Hepatocyte (in vitro differentiated cells): ENCODE measurements around the gene SIK2. TPM values are rescaled to one million over a fixed set of nuclear protein-coding genes. Genes with fewer than 3 reads are reported as not detected.

Experiments
- DNase-seq: peaks from one replicate; pipeline ENCODE4 v3.0.0-alpha.2; 2016; ENCODE audit warnings: low spot score
- H2AFZ ChIP-seq: fragments of 200-600 bp; sonication (generic); 2 replicates; pipeline ENCODE4 v1.6.0; 2016; ENCODE audit warnings: antibody characterized with exemption, mild to moderate bottlenecking
- H3K27ac ChIP-seq: fragments of 200-600 bp; sonication (generic); 2 replicates; pipeline ENCODE4 v1.5.1; 2016; ENCODE audit warnings: mild to moderate bottlenecking
- H3K27me3 ChIP-seq: fragments of 200-600 bp; sonication (generic); 2 replicates; pipeline ENCODE4 v1.6.1; 2016
- H3K36me3 ChIP-seq: fragments of 200-600 bp; sonication (generic); replicated peaks from 2 replicates; pipeline ENCODE4 v1.5.1; 2016; ENCODE audit warnings: low read depth; ENCODE audit not compliant: insufficient read depth
- H3K4me1 ChIP-seq: fragments of 200-600 bp; sonication (generic); 2 replicates; pipeline ENCODE4 v1.5.1; 2016; ENCODE audit warnings: mild to moderate bottlenecking, moderate library complexity; ENCODE audit not compliant: insufficient read depth
- H3K4me2 ChIP-seq: fragments of 200-600 bp; sonication (generic); 2 replicates; pipeline ENCODE4 v1.6.0; 2016
- H3K4me3 ChIP-seq: fragments of 200-600 bp; sonication (generic); 2 replicates; pipeline ENCODE4 v1.5.1; 2016; ENCODE audit warnings: mild to moderate bottlenecking
- H3K79me2 ChIP-seq: fragments of 200-600 bp; sonication (generic); 2 replicates; pipeline ENCODE4 v1.6.0; 2017; ENCODE audit warnings: mild to moderate bottlenecking
- H3K9me2 ChIP-seq: fragments of 200-600 bp; sonication (generic); replicated peaks from 2 replicates; pipeline ENCODE4 v1.6.0; 2017; ENCODE audit warnings: mild to moderate bottlenecking; ENCODE audit not compliant: insufficient read depth
- H3K9me3 ChIP-seq: fragments of 200-600 bp; sonication (generic); 2 replicates; pipeline ENCODE4 v1.5.1; 2016; ENCODE audit warnings: low read depth, mild to moderate bottlenecking
- H4K20me1 ChIP-seq: fragments of 200-600 bp; sonication (generic); 2 replicates; pipeline ENCODE4 v1.6.0; 2016; ENCODE audit warnings: mild to moderate bottlenecking; ENCODE audit not compliant: insufficient read depth, poor library complexity, severe bottlenecking
- EZH2 ChIP-seq: fragments of 200-600 bp; sonication (generic); IDR thresholded peaks from 2 replicates; pipeline ENCODE4 v1.6.1; 2016; ENCODE audit warnings: antibody characterized with exemption, mild to moderate bottlenecking, borderline replicate concordance
- EZH2phosphoT487 ChIP-seq: fragments of 200-600 bp; sonication (generic); IDR thresholded peaks from one replicate; pipeline ENCODE4 v1.6.1; 2018; ENCODE audit warnings: antibody characterized with exemption, mild to moderate bottlenecking, low read depth, moderate library complexity; ENCODE audit not compliant: unreplicated experiment, severe bottlenecking
- WGBS: methylation state at CpG from one replicate; pipeline ENCODE4 v1.1.6; 2016; ENCODE audit warnings: low lambda C conversion rate; ENCODE audit errors: missing lambda C conversion rate; 5-methylcytosine and 5-hydroxymethylcytosine counted together
- polyA plus RNA-seq: library from polyadenylated mRNA; unstranded; fragments of >200 nt; fragmentation: Nextera tagmentation; extraction: Ambion mirVana; gene quantifications from 2 replicates; pipeline ENCODE4 v1.2.1, GENCODE V29; 2016
- total RNA-seq: library from RNA; depleted of rRNA; stranded (reverse); fragments of >200 nt; gene quantifications from 2 replicates; pipeline ENCODE4 v1.2.3, GENCODE V29; 2014
- TF ChIP-seq, protein P1 (sequence below): fragments of 200-600 bp; sonication (generic); IDR thresholded peaks from 2 replicates; pipeline ENCODE4 v1.5.1; 2016; ENCODE audit warnings: antibody characterized with exemption, mild to moderate bottlenecking; ENCODE audit not compliant: poor library complexity

Gene SIK2
- total and polyA plus RNA-seq, 2 experiments from 2014 or later, result 3.1 to 22.2 TPM

DNA sequence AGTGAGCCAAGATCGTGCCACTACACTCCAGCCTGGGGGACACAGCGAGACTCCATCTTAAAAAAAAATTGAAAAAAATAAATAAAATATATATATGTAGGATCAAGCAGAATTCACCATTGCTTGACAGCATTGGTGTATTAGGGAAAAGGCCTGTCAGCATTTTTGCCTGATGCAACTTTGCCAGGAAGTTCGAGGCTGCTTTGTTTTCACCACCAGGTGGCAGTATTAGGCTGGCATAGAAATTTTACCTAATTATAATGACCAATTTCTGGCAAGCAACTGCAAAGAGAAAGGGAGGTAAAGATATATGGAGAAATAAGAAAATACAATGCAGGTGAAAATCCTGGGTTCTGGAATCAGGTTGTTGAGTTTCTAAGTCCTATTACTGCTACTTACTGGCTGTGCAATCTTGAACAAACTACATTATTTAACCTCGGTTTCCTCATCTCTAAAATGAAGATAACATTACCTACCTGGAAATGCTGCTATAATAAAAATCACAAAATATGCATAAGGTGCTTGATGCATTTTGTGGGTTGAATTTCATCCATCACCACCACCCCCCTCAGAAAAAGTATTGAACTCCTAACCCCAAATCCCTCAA is 37.0 kb upstream of the SIK2 start:
- H3K4me2 ChIP-seq, result no peak overlapping the region
- peak; percentile 83 for DNase-seq
- TF ChIP-seq EZH2phosphoT487, result no peak
- TF ChIP-seq, protein P1, sequence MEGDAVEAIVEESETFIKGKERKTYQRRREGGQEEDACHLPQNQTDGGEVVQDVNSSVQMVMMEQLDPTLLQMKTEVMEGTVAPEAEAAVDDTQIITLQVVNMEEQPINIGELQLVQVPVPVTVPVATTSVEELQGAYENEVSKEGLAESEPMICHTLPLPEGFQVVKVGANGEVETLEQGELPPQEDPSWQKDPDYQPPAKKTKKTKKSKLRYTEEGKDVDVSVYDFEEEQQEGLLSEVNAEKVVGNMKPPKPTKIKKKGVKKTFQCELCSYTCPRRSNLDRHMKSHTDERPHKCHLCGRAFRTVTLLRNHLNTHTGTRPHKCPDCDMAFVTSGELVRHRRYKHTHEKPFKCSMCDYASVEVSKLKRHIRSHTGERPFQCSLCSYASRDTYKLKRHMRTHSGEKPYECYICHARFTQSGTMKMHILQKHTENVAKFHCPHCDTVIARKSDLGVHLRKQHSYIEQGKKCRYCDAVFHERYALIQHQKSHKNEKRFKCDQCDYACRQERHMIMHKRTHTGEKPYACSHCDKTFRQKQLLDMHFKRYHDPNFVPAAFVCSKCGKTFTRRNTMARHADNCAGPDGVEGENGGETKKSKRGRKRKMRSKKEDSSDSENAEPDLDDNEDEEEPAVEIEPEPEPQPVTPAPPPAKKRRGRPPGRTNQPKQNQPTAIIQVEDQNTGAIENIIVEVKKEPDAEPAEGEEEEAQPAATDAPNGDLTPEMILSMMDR, result peak; percentile 95
- H3K36me3 ChIP-seq, result no peaks in the 10 kb centered on the region
- no peaks in the 10 kb centered on the region for H3K9me2 ChIP-seq
- H3K4me1 ChIP-seq, result no peaks in the 10 kb centered on the region
- no peak overlapping the region for H3K4me3 ChIP-seq
- H3K27me3 ChIP-seq, result no peaks in the 10 kb centered on the region
- H3K27ac ChIP-seq, result no peak overlapping the region
- no peaks in the 10 kb centered on the region for H3K79me2 ChIP-seq
- 66% methylated on average over 4 of the region's 4 CpGs for WGBS
- H4K20me1 ChIP-seq, result no peaks in the 10 kb centered on the region
- no peaks in the 10 kb centered on the region for H3K9me3 ChIP-seq
- H2AFZ ChIP-seq, result no peak overlapping the region

GRCh38 chr11:111566324-111566723 is 35.9 kb upstream of the SIK2 start:
- H3K79me2 ChIP-seq, result no peaks in the 10 kb centered on the region
- H3K4me2 ChIP-seq, result no peak overlapping the region
- 79% methylated on average over 7 of the region's 7 CpGs for WGBS
- no peaks in the 10 kb centered on the region for H3K9me3 ChIP-seq
- no peak overlapping the region for H3K4me3 ChIP-seq
- H3K36me3 ChIP-seq, result no peaks in the 10 kb centered on the region
- H3K9me2 ChIP-seq, result no peaks in the 10 kb centered on the region
- peaks cover 3% of the 10 kb centered on the region for H3K4me1 ChIP-seq
- no peak overlapping the region for H3K27ac ChIP-seq
- no peak for DNase-seq
- no peak overlapping the region for H2AFZ ChIP-seq
- no peaks in the 10 kb centered on the region for H4K20me1 ChIP-seq
- H3K27me3 ChIP-seq, result no peaks in the 10 kb centered on the region
- no peak for TF ChIP-seq EZH2phosphoT487
- TF ChIP-seq, protein P1, result no peak
- TF ChIP-seq EZH2, result no peak

DNA sequence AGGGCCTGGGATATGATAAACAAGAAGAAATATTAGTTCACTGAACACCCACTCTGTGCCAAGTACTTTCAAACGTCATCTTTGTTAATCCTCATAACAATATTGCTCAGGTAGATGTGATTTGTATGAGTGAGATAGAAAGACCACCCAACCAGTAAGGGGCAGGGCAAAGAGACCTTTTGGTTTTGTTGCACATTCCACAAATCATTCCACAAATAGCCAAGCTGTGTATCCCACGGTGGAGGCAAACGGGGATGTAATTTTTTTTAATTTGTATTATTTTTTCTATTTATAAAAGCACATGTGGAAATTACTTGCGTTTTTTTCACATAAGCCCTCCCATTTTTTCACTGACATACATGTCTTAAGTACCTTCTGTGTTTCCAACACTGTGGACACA is 32.8 kb upstream of the SIK2 start:
- Histone ChIP-seq H2AFZ (no peak overlapping the region), H3K27me3 (no peaks in the 10 kb centered on the region), H3K79me2 (no peaks in the 10 kb centered on the region), H3K4me1 (peaks cover 16% of the 10 kb centered on the region), H3K27ac (no peak overlapping the region), H3K36me3 (no peaks in the 10 kb centered on the region), H3K9me3 (no peaks in the 10 kb centered on the region), H3K4me3 (no peak overlapping the region), H4K20me1 (no peaks in the 10 kb centered on the region), H3K9me2 (no peaks in the 10 kb centered on the region), H3K4me2 (no peak overlapping the region)
- 61% methylated on average over 4 of the region's 4 CpGs for WGBS
- no peak for DNase-seq
- TF ChIP-seq EZH2phosphoT487 (no peak), EZH2 (no peak)
- TF ChIP-seq, protein P1, result no peak

DNA sequence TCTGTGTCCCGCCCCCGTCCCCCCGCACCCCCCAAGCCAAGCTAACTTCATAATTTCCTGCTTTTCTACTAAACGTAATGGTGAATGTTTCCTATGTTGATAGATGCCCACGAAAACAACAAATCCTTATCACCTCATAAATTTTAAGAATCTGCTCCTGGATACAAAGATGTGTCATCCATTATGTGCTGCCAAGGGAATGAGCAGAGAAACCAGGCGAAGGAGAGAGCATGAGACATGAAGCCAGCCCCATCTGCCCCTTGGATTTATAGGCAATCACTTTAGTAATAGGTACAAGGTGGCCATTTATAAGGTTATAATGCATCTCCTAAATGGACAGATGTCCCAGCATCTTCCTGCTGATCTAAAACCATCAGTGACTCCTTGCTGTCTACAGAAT is 31.5 kb upstream of the SIK2 start:
- Histone ChIP-seq H3K4me1 (peaks cover 20% of the 10 kb centered on the region), H3K27me3 (no peaks in the 10 kb centered on the region), H3K4me2 (no peak overlapping the region), H3K9me2 (no peaks in the 10 kb centered on the region), H3K4me3 (no peak overlapping the region), H3K27ac (no peak overlapping the region), H3K79me2 (no peaks in the 10 kb centered on the region), H3K9me3 (no peaks in the 10 kb centered on the region), H2AFZ (no peak overlapping the region), H4K20me1 (no peaks in the 10 kb centered on the region), H3K36me3 (no peaks in the 10 kb centered on the region)
- WGBS, result 66% methylated on average over 6 of the region's 6 CpGs
- TF ChIP-seq, protein P1, result no peak
- TF ChIP-seq EZH2 (no peak), EZH2phosphoT487 (no peak)
- DNase-seq, result no peak
